CD4-positive, alpha-beta T cell treated with Interleukin-4 for 1 hour (primary cell): ENCODE data around the gene PCDH17.

Experiments
- DNase-seq, 2 donors: peaks; one replicate each; pipeline ENCODE4 v3.0.0-alpha.2; 2020 to 2022

Gene PCDH17

DNA sequence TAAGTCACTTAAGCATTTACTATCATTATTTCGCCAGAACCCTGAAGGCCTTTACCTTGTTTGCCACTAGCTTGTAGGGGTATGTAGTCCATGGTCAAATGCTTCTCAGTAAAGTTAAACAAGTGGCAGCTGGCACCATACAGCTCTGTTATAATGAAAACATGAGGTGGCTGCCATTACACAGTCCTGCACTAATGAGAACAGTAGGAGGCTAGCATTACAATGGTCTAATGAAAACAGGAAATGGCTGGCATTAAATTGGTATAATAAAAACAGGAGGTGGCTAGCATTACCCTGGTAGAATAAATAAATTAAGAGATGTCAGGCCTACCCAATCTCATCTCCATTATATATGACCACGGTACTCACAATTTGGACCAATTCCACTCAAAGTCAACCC, 107.5 kb downstream of the PCDH17 start:
- no peak for DNase-seq

- DNase-seq: no peak
Observed at GRCh38 chr13:57739543-57740190, 108.1 kb downstream of the PCDH17 start.

GRCh38 chr13:57740719-57741118, 109.2 kb downstream of the PCDH17 start:
- no peak for DNase-seq

DNA sequence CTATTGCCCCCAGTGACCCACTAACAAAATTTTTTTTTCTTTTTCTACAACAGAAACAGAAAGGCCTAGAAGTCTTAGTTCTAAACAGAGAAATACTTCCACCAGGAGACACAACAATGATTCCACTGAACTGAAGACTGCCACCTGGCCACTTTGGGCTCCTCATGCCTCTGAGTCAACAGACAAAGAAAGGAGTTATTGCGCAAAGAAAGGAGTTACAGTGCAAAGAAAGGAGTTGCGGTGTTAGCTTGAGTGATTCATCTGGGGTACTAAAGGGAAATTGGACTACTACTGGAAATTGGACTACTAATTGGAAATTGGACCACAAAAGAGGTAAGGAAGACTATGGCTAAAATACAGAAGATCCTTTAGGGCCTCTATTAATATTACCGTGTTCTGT, 116.6 kb downstream of the PCDH17 start:
- no peak for DNase-seq

DNA sequence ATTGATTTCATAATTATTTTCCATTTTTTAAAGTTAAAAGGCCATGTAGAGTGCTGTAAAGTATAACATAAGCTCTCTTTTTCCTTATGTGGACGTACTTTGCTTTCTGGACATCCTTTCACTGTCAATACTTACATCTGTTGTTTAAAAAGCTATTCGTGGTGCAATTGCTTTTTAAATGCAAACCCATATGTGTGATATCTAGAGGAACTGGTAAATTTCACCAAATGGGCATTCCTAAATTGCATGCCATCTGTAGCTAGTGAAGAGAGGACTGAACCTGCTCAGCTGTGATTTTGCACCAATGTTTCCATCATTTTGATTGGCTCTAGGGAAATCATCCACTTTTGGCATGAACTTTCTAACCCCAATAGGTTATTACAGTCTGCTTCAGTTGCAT, 129.4 kb downstream of the PCDH17 start:
- no peak for DNase-seq

DNA sequence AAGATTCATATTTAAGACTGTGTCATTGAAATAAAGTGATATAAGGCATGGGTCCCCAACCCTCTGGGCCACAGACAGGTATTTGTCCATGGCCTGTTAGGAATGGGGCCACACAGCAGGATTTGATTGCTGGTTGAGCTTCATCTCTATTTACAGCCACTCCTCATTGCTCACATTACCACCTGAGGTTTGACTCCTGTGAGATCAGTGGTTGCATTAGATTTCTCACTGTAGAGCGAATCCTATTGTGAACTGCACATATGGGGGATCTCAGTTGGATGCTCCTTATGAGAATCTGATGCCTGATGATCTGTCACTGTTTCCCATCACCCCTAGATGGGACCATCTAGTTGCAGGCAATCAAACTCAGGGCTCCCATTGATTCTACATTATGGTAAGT, 132.1 kb downstream of the PCDH17 start:
- DNase-seq: no peak
